Measurements from ENCODE around the gene SSTR3. TPM values are rescaled to one million over a fixed set of nuclear protein-coding genes. Genes with fewer than 3 reads are reported as not detected.

The SSTR3 gene
- total RNA-seq, 1 donor from 2014 or later: not detected

GRCh38 chr22:37161443-37161842 is 50.8 kb downstream of the SSTR3 start:
- no peak overlapping the region for H3K4me3 ChIP-seq (ENCODE audit: low read depth, low read length)
- no peak for TF ChIP-seq CTCF (conservative IDR thresholded peaks at IDR 0.05; ENCODE audit: low read depth, low read length)
- DNase-seq (ENCODE audit: low read depth): no peak

DNA sequence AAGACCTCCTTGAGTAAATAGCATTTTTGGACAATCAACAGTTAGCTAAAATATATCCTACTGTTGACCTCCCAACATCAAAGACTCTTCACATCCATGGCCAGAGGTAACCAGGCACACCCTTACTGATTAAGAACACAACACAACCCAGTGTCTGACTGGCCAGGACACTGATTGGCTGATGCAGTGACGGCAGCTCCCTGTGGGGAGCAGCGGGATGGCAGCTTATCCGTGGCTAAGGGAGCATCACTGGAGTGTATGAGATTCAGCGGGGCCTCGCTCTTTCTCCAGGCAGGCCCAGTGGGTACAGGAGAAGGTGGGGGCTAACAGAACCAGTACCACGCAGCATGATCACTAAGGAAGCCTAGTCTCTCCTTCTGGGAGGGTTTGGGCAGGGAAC is 52.2 kb downstream of the SSTR3 start:
- no peak overlapping the region for H3K4me3 ChIP-seq (ENCODE audit: low read depth, low read length)
- DNase-seq (ENCODE audit: low read depth): no peak
- TF ChIP-seq CTCF (conservative IDR thresholded peaks at IDR 0.05; ENCODE audit: low read depth, low read length): no peak

DNA sequence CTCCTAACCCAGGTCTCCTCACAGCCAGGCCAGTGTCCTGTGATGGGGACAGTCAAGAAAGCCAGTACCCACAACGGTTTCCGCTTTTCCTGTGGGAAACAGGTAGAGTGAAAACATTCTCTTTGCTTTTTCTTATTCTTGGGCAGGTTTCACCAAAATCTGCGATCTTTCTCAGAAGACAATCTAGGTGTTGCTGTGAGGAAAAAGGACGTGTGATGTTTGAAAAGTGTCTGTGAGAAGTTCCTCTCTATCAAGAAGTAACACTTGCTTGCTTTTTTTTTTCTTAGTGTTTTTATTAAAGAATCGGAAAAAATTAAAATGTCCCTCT is 53.4 kb downstream of the SSTR3 start:
- TF ChIP-seq CTCF (conservative IDR thresholded peaks at IDR 0.05; ENCODE audit: low read depth, low read length): no peak
- H3K4me3 ChIP-seq (ENCODE audit: low read depth, low read length): no peak overlapping the region
- no peak for DNase-seq (ENCODE audit: low read depth)

- no peak for TF ChIP-seq CTCF (conservative IDR thresholded peaks at IDR 0.05; ENCODE audit: low read depth, low read length)
- H3K4me3 ChIP-seq (ENCODE audit: low read depth, low read length): no peak overlapping the region
- DNase-seq (ENCODE audit: low read depth): no peak
Measured at GRCh38 chr22:37157516-37158285, 54.6 kb downstream of the SSTR3 start.

GRCh38 chr22:37156686-37157435 is 55.4 kb downstream of the SSTR3 start:
- TF ChIP-seq CTCF (conservative IDR thresholded peaks at IDR 0.05; ENCODE audit: low read depth, low read length): no peak
- no peak for DNase-seq (ENCODE audit: low read depth)
- no peak overlapping the region for H3K4me3 ChIP-seq (ENCODE audit: low read depth, low read length)

DNA sequence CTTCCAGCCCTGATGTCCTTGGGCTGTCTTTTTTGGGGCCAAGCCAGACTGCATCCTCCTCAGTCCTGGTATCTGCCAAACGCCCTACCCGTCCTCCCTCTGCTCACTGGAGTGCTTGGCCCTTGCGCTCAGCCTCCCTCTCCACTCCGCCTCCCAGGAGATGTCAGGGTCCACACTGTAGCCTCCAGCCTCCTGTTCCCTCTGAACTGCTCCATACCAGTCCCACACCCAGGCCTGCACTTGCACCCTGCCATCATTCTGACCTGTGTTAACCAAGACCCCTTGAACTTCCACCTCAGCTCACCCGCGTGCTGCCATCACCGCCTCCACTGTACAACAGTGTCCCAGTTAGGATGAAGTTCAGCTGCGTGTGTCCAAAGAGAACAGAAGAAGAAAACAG is 56.3 kb downstream of the SSTR3 start:
- DNase-seq (ENCODE audit: low read depth): no peak
- no peak overlapping the region for H3K4me3 ChIP-seq (ENCODE audit: low read depth, low read length)
- TF ChIP-seq CTCF (conservative IDR thresholded peaks at IDR 0.05; ENCODE audit: low read depth, low read length): no peak
